ENCODE results near the gene PIAS2.
"Not testable (repeated sequence)": the region's sequence is repeated elsewhere in the genome, so short reads cannot be mapped to it uniquely, and the experiment has no call there.

The PIAS2 gene

DNA sequence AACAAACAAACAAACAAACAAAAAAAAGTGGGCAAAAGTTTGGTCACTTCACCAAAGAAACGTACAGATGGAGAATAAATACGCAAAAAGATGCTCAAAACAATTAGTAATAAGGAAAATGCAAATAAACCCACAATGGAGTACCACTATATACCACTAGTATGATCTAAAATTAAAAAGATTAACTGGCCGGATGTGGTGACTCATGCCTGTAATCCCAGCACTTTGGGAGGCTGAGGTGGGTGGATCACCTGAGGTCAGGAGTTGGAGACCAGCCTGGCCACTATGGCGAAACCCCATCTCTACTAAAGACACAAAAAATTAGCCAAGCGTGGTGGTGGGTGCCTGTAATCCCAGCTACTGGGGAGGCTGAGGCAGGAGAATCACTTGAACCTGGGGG is 84.9 kb downstream of the PIAS2 start:
- not testable (repeated sequence) for DNase-seq (ENCODE audit: low read depth in 2 of 2)

DNA sequence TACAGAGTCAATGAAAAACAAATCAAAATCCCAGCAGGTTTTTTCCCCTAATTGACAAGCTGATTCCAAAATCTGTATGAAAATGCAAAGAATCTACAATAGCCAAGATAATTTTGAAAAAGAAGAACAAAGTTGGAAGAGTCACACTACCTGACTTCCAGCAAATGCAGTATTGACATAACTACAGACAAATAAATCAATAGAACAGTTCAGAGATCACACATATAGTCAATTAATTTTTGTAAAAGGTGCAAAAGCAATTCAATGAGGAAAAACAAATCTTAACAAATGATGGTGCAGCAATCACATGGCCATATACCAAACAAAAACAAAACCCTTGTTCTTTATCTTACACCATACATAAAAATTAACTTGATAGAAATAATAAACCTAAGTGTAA is 85.9 kb downstream of the PIAS2 start:
- DNase-seq (ENCODE audit: low read depth in 2 of 2), result no peak

DNA sequence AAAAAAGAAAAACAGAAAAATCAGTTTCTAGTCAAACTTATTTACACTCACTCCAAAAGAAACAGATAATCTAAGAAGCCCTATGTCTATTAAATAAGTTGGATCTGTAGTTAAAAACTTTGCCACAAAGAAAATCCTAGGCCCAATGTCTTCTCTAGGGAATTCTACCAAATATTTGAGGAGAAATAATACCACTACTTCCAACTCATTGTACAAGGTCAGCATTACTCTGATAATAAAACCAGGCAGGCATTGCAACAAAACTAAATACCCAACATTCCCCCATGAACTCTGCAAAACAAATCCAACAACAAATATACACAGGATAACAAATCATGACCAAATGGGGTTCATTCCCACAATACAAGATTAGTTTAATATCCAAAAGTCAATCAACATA is 86.7 kb downstream of the PIAS2 start:
- DNase-seq (ENCODE audit: low read depth in 2 of 2), result no peak

DNA sequence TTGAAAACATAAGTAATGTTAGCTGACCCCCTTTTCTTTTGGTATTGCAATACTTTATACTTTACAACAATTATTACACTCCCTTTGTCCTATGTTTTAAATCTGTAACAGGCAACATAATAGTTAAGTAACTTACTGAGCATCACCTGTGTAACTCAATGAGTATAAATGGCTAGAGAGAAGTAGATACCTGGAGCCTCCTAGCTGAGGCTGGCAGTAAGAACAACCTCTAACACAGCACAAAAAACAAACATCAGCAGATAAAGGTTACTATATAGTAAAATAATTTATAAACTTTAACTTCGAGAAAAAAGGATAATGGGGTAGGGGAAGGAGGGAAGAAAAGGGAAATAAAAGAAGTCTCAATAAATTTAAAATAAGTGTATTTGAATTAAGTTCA is 87.4 kb downstream of the PIAS2 start:
- DNase-seq (ENCODE audit: low read depth in 2 of 2), result no peak

DNA sequence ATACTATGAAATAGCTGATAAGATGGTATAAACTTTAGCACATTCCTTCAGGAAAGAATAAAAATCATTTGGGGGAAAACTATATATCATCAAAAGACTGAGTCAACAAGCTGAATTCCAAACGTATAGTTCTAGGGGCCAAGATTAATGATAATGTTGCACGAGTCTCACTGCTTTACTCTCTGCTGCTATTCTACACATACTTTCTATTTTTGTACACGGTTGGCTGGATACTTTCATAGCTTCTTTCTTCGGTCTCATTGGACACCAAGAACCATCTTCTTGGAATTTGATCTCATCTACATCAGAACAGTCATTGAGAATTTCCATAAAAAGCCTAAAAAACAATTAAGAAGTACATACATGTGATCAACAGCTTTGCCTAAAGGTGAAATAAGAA is 87.8 kb downstream of the PIAS2 start:
- DNase-seq (ENCODE audit: low read depth in 2 of 2), result no peak

DNA sequence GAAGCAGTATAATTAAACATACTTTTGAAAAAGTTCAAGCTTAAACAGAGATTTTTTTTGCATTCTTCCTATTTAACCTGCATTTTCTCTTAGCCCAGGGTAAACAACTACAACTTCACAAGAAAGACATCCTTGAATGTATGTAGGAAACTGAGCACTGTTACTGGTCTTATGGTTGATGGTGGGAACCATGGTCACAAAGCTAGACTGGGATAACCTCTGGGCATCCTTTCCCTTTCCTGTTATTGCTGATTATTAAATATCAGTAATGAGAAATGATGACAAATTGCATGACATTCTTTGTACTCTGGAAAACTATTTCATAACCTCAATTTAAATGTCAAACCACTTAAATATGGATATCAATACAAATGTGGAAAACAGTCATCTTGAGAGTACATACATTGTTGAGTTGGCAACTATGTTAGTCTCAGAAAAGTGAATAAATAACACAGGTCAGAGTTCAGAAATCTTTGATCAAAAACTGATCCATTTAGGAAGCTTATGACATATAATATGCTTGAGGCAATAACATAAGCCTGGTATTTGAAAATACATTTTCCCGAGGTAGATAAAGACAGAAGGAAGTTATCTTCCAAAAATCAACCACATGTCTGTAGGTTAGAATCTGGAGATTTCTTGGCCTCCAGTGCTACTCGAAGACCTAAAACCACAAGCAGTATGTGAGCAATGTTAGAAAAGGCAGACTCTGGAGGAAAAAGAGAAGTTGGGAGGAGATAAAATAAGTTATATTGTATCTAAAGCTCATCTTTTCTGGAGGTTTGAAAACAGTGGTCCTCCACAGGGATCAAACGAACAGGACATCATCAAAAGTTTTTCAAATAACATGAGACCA is 95.2 kb downstream of the PIAS2 start:
- no peak for DNase-seq (ENCODE audit: low read depth in 2 of 2)

DNA sequence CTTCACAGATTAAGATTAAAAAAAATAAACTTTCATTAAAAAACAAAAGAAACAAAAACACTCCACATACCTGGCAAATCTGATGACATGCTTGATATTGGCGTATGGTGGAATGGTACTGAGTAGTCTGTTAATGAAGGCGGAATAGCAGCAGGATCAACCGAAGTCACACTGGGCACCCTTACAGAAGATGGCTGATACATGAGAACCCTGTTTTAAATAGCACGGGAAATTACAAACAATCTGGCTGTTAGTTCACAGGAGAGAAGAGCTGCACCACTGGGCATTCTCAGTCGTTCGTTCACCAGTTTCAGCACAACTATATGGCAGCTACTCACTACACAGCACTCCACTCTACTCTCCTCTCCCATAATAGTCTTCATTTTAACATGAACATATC is 96.4 kb downstream of the PIAS2 start:
- DNase-seq (ENCODE audit: low read depth in 2 of 2), result no peak

DNA sequence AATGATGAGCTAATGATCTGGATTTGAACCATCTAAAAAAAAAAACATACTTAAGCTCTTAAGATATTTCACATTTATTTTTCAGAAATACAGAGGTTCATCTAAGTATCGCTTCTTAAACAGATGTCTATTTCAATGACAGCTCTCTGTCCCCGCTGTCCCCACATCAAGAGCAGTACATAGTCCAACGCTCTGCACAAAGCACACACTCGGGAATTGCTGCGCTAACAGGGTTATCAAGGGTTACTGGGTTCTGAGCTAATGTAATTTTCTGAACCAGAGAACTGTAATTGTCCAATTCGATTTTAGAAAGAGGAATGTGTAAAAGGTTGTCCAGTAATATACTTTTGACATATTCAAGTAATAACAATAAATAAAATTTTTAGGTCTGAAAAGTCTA is 101.6 kb downstream of the PIAS2 start:
- DNase-seq (ENCODE audit: low read depth in 2 of 2), result no peak

DNA sequence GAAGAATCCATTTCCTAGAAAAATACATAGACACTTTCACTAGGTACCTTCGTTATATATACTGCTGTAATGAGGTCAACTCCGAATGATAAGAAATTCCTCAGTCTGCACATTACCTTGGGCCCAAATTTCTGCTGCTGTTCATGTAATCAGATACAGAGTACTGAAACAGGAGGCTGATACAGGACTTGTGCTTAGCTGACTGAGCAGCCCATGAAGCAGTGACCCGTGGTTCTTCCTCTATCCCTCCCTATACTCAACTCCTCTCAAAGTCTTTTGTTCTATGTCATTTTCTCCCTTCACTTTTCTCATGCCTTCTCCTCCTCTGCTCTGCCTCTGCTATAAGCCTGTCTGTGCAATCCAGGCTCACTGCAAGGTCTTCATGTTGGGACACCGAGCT is 102.9 kb downstream of the PIAS2 start:
- no peak for DNase-seq (ENCODE audit: low read depth in 2 of 2)

DNA sequence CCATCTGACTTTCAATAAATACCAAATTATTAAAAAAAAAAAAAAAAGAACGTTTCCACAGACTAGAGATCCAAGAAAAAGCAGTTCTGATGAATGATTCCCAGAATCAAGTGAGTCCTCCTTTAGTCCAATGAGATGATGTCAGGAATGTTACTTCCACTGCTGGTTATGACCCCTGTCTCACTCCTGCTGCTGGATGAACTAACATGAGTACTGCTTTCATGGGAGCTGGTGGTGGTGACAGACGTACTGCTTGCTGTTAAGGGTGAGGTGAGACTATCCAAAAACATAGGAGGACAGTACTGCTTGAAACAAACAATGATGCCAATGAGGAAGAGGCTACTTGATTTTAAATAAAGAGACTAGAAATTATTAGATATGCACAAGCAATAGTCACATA is 105.0 kb downstream of the PIAS2 start:
- DNase-seq (ENCODE audit: low read depth in 2 of 2), result no peak

DNA sequence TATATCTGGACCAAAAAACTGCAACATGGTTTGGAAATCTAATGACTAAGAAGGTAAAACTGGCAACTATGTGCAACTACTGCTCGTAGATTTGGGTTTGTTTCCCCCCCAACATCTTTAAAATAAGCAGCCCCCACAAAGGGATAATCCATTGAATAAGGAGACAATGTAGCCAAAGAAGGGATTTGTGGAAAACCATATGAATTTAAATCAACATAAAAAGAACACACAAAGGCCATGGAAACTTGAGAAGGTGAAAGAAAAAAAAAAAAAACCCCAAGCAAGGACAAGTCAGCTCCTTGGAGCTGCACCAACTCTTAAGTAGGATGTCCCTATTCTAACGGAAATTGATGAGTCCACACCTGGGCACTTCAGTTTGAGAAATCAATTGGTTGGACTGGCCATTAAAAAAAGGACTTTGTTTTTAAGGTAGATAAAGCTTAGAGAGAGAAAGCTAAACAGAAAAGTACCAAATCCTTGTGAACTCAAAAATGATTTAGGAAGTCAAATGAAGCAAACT is 106.8 kb downstream of the PIAS2 start:
- DNase-seq (ENCODE audit: low read depth in 2 of 2), result no peak

DNA sequence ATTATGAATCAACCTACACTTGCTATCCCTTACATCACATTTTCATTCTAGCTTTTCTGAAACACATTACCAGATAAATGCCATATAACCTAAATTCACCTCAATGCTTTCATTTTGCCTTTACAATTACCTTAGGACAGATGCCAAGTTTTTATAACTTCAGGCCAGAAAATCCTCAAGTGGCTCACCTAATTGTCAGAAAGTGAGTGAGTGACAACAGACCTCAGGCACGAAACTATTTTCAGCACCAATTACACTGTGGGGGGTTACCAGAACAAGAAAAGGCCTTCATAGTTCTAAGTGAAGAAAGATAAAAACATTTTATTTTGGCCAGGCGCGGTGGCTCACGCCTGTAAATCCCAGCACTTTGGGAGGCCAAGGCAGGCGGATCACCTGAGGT is 108.2 kb downstream of the PIAS2 start:
- no peak for DNase-seq (ENCODE audit: low read depth in 2 of 2)

DNA sequence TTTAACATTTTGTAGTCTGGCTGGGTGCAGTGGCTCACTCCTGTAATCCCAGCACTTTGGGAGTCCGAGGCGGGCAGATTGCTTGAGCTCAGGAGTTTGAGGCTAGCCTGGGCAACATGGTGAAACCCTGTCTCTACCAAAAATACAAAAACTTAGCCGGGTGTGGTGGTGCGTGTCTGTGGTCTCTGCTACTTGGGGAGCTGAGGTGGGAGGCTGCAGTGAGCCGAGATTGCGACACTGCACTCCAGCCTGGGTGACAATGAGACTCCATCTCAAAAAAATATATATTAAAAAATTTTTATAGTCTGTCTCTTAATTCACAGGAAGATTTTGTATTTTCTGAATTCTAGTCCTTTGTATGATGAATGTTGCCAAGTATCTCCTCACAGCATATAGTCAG is 121.4 kb downstream of the PIAS2 start:
- DNase-seq (ENCODE audit: low read depth in 2 of 2), result not testable (repeated sequence)

DNA sequence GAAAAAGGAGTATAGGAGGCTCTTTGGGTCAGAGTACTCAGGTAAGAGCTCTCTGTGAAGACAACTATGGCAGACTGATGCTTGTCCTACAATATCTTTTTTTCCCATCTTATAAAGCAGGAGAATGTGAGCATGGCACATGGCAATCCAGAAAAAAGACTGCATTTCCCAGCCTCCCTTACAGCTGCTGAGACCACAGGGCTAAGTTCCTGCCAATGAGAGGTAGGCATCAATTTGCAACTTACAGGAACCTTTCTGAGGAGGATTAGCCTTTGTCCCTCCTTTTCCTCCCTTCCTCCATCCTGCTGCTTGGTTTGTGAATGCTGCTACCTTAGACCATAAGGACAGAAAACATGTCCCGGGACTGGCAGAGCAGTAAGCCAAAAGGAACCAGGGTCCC is 122.7 kb downstream of the PIAS2 start:
- DNase-seq (ENCODE audit: low read depth in 2 of 2), result no peak

DNA sequence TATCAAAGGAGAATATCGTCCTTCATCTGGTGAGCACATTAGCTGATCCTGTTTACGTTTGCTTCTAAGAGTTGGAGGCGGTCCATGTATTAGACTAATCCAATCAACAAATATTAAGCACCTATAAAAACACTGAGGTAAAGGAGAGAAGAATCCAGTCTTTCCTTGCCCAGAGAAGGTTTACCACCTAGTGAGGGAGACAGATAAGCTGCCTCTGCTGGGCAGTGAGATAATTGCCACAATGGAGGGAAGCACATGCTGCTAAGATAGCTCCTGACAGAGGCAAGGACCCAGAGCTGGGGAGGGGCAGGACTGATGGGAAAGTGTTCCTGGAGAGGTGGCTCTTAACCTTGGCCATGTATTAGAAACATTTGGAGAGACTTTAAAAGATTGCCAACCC is 123.7 kb downstream of the PIAS2 start:
- DNase-seq (ENCODE audit: low read depth in 2 of 2), result no peak

DNA sequence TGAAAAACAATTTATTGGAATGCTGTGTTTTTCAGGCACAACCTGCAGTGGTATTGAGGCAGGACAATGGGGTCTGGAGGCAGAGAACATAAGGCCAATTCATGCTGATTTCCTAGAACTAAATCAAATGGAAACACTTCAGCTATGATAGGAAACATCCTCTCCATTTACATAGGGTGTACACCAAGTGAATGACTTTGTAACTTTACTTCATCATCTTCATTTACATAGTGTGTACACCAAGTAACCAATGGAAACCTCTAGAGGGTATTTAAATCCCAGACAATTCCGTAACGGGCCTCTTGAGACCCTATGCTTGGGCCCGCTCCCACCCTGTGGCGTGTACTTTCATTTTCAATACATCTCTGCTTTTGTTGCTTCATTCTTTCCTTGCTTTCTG is 128.2 kb downstream of the PIAS2 start:
- no peak for DNase-seq (ENCODE audit: low read depth in 2 of 2)

DNA sequence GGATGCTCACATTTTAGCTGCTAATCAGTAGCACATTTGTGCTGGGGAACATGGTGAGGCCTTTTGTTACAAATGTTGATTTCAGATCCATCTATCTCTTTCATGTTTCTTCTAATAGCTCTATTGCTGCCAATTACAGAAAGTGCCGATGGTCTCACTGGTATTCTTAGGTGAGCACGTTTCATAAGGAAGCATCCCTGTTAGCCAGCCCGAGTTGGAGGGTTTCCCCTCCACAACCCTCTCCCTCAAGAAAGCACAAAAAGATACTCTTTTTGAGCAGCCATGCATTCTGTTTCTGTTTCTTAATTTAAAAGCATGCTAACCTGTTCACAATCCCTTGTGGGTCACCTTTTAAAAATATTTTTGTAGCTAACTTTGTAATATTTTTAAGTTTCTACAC is 129.6 kb downstream of the PIAS2 start:
- no peak for DNase-seq (ENCODE audit: low read depth in 2 of 2)

DNA sequence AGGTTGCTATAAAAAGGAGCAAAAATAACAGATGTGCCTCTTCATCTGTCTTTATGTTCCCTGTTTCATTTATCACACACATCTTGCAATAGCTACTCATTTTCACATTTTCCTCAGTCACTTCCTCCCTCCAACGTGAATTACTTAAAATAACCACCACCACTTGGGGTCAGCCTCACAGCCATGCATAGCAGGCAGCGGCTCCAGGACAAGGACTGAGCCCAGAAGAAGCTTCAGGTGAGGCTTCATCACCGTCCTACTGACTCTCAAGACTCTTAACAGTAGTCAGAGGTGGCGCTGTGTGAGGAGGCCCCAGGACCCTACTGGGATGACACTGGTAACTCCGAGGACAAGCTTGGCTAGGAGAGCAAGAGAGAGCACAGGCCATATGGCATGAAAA is 144.9 kb downstream of the PIAS2 start:
- DNase-seq (ENCODE audit: low read depth in 2 of 2), result no peak

DNA sequence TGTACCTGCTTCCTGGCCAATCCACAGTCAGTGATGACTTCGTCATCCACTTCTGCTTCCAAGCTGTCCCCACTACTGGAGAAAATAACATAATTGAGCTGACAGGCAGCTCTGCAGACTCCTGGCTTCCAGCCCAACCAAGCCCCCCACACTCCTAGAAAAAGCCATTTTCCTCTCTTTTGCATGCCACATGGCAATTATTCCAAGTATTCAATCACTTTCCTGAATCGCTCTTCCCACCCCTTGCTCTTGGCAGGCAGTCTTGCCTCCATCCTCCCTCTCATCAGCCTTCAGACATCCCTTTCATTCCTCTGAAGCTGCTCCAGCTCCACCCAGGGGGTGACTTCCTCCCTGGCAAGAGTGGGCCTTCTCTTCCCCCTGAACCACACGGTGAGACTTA is 146.2 kb downstream of the PIAS2 start:
- DNase-seq (ENCODE audit: low read depth in 2 of 2), result no peak

DNA sequence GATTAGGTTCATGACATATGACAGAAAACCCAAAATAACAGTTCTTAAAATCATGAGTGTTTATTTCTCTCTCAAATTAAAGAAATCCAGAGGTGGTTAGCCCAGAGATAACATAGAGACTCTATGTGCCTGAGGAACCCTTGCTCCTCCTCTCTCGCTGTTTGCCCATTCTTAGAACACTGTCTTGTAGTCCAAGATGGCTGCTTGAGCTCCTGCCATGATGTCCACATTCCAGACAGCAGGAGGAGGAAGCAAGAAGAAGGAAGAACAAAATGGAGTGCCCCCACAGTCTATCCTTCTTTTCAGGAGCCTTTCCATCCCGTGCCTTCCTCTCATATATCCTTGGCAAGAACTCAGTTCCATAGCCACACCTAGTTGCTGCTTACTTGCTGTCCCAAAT is 146.6 kb downstream of the PIAS2 start:
- no peak for DNase-seq (ENCODE audit: low read depth in 2 of 2)

DNA sequence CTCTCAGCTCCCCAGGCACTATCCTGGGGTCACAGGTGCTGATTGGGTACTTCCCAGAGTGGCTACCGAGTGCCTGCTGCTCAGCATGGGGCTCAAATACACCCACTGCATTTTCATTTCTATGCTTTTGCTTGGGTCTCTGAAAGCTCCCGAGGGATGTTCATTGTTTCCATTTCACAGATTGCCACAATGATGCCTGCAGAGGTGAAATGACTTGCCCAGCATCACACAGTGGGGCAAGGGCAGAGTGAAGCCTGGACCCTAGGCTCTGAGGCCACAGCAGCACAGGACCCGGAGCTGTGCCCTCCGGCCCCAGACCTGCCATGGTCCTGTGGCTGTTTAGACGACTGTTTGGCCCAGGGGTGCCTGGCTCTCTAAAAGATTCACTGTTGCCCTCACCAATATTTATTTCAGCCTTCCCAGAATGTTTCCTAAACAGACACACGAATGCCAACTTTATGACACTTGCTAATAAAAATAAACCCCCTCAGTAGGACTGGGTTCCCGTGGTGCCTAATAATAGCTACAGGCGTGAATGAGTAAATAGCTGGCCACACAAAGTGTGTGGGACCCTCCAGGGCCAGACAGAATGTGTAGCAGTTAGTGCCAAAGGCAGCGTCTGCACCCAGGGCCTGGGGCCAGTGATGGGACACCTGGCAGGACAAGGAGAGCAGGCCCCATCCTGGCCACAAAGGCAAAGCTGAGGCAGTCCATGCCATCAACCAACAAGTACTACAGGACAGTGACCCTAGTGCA is 149.0 kb downstream of the PIAS2 start:
- no peak for DNase-seq (ENCODE audit: low read depth in 2 of 2)

DNA sequence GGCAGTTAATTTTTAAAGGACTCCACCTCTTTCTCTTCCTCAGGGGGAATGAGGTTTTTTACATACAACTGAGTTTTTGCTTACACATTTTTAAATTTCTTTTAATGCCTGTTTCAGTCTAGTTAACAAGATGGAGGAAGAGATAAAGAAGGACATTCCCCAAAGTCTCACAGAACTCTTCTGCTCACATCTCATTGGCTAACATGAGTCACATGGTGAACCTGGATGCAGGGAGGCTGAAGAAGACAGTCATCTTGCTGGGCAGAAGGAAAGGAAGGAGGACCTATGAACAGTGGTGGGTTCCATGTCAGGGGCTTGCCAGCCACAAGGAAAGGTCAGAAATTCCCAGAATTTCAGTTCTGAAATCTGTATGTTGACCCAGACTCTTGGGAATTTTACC is 150.1 kb downstream of the PIAS2 start:
- no peak for DNase-seq (ENCODE audit: low read depth in 2 of 2)

DNA sequence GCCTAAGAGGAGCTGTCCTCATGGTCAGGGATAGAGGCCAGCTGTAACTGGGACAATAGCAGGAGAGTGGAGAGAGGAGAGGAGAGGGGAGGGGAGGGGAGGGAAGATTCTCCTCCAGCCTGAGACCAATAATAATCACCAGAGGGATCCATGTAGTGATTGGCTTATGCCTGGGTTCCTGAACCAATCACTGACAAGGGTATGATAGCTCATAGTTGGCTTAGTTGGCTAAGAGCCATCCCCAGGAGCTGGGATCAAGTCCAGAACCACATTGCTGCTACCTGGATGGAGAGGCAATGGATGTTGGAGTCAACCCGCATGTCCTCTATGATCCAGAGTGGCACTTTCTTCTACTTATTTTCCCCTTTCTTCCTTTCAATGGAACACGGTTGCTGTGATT is 152.7 kb downstream of the PIAS2 start:
- no peak for DNase-seq (ENCODE audit: low read depth in 2 of 2)

Measured in stimulated activated CD8-positive, alpha-beta memory T cell treated with anti-CD3 and anti-CD28 coated beads, Interleukin-15, amount 100 ng/mL, for 48 hours (primary cell).